ENCODE data around the gene GSTP1.
"Not testable (repeated sequence)": the region's sequence is repeated elsewhere in the genome, so short reads cannot be mapped to it uniquely, and the experiment has no call there.

Gene GSTP1

DNA sequence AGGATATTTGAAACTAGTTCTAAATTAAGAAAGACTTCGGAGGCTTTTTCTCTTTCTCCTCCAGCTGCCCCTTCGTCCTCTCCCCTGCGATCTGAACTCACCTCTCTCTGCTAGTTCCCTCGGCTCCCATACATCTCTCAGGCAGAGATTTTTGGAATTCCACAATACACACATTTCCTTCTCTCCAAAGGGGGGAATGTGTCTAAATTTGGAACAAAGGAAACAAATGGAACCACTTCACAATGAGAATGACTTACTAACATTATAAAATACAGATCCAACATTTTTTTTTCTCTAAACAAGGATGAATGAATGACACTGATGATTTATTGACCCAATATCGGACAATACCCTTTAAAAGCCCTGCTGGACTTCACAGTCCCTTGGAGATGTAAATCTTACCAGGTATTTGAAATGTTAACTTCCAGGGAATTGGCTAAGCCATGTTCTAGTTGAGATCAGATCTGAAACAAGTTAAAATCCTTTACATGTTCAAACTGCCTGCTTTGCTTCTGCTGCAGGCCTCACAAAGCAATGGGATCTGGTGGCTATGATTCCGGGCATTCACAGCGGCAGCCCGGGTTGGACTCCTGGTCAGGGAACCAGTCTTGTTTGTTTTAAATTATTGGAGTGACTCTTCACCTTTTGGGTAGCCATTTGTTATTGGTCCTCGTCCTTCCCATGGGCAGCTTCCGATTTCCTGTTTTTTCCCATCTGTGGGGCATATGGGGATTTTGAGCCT, 20.5 kb upstream of the GSTP1 start:
- FAIRE-seq (no peak), DNase-seq (ENCODE audit: low spot score) (peak; percentile 22)

DNA sequence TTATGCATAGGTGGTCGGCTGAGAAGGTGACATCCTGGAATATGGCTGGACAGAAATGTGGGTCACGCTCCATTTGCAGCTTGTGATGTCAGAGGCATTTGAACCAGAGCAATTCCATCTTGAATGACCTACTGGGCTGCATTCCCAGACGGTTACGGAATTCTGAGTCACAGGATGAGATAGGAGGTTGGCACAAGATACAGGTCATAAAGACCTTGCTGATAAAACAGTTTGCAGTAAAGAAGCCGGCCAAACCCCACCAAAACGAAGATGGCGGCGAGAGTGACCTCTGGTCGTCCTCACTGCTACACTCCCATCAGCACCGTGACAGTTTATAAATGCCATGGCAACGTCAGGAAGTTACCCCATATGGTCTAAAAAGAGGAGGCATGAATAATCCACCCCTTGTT, 19.9 kb upstream of the GSTP1 start:
- DNase-seq (ENCODE audit: low spot score) (peak; percentile 96), FAIRE-seq (peak; percentile 87)

DNA sequence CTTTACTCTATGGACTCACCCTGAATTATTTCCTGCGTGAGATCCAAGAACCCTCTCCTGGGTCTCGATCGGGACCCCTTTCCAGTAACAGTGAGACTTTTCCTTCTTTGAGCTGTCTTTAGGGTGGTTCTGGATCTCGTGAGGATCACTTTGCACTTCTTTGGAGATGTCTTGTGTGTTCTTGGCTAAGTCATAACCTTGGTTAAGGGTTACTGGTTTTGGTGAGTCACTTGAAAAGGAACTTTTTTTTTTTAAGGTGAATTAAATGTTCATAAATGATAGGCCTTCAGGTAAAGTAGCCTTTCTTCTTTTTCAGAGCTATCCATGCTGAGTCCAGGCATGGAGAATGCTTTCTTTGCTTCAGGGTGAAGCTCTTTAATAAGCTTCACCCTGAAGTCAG, 19.4 kb upstream of the GSTP1 start:
- DNase-seq (ENCODE audit: low spot score) (peak; percentile 74), FAIRE-seq (peak; percentile 67)

DNA sequence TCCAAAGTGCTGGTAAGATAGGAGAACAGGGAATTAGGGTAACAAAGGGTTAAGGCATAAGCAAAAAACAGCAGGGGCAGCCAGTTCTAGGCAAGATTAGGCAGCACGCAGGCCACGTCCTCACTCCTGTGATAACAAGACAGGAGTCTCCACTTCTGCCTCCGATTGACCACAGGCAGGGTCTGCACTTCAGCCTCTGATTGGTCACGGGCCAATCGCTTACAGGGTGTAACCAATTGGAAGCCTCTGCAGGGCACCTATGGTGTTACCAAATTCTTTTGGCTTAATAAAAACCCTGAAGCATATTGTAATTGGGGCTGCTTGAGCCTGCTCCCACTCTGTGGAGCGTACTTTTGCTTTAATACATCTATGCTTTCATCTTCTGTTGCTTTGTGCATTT, 12.2 kb upstream of the GSTP1 start:
- DNase-seq (ENCODE audit: low spot score) (no peak), FAIRE-seq (no peak)

DNA sequence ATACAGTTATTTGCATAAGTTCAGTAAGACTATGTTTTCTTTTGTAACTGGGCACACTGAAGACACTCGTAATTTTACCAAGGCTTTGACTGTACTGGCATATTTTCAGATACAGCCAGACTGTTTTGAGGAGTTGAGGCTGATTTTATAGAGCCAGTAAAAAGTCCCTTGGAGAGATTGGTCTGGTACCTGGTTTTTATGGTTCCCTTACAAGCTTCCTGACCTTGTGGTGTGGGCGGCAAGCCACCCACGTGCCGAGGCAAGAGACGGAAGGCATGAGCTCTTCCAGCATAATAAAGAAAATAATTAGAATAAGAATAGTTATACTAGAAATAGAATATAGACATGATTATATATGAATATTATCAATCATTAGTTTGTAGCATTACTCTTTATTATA, 11.3 kb upstream of the GSTP1 start:
- DNase-seq (ENCODE audit: low spot score) (no peak), FAIRE-seq (no peak)

DNA sequence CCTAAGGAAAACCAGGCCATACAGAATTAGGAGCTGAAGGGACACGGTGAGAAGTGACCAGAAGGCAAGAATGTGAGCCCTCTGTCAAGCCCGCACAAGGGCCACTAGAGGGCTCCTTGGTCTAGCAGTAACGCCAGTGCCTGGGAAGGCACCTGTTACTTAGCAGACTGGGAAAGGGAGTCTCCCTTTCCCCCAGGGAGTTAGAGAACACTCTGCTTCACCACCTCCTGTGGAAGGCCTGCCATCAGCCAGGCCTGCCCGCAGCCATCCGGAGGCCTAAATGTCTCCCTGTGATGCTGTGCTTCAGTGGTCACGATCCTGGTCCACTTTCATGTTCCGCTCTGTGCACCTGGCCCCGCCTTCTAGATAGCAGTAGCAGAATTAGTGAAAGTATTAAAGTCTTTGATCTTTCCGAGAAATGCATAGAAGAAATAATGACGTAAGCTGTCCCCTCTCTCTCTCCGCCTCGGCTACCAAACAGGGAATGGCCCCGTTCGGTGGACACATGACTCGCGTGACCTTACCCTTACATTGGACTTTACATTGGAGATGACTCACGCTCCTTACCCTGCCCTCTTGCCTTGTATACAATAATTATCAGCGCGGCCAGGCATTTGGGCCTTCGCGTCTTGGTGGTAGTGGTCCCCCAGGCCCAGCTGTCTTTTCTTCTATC, 10.7 kb upstream of the GSTP1 start:
- DNase-seq (ENCODE audit: low spot score) (peak; percentile 14), FAIRE-seq (no peak)

DNA sequence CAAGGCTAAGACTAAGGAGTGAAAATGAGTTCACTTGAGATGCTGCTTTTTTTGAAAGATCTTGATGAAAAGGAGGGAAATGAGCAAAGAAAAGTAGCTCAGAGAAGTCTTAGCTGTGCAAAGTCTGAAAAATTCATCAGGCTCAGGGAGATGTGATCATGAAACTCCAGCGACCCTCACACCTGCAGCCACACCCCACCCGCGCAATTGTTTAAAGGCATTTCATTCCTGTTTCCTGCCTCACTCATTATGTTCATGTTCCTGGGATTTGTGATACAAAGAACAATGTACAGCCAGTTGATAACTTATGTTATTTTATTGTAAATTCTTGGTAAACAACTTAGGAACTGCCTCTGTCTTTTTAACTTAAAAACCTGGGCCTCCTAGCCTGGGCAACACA, 8.7 kb upstream of the GSTP1 start:
- DNase-seq (ENCODE audit: low spot score) (no peak), FAIRE-seq (no peak)

DNA sequence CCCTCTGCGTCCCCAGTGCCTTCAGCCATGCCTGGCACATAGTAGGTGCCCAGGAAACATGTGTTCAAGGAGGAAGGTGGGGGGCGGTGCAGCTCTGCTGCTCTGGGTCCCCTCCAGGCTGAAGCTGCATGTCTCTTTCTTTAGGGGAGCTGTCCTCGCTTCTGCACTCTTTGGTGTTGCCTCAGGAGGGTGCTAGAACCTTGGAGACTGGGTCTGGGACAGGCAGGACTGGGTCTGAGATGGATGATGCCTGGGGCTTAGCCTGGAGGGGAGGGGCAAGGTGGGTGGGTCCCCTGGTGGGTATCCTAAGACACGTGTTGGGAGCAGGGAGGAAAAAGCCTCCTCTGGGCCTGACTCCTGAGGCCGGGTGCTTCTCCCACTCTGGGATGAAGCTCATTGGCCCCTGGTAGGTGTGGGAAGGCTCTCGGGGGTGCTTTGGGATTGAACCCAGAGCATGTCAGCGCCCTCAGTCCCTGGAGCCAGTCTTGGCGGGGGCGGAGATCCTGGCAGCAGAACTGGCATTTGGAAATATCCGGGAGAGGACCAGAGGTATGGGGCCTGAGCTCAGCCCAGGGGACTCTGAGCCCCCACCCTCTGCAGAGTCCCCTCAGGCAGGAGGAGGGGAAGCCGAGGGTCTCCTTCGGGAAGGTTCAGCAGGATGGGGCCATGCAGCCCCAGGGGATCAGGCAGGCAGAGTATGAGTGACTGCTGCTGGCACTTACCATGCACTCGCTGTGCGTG, 6.7 kb upstream of the GSTP1 start:
- no peak for FAIRE-seq
- no peak for DNase-seq (ENCODE audit: low spot score)

DNA sequence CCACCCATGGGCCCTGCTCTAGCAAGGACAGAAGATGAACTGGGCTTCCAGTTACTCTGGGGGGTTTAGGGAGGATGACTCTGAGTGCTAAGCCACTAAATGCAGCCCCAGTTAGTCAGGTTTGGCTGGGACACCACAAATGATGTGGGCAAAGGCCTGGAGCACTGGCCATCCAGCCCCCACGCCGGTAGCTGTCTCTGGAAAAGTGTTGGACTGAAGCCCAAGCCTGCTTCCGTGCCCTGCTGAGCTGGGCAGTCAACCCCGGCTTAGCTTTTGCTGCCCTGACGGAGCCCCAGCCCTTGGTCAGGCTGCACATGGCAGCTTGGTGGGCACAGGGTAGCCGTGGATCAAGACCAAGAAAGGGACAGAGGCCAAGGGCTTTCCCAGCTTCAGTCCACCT, 5.7 kb upstream of the GSTP1 start:
- FAIRE-seq (no peak), DNase-seq (ENCODE audit: low spot score) (no peak)

DNA sequence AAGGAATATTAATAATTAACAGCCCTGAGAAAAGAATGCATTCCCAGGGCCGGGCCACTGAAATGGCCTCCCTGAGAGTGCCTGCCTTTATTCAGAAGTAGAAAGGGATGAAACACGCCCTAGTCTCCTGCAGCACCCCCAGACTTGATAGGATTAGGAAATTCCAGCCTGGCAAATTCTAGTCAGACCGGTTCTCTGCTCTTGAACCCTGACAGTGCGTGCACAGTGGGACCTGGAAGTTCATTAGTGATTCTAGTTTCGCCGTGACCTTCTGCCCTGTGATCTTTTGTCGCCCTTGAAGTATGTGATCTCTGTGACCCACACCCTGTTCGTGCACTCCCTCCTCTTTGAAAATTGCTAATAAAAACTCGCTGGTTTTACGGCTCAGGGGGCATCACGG, 2.1 kb upstream of the GSTP1 start:
- DNase-seq (ENCODE audit: low spot score): peak; percentile 6
- no peak for FAIRE-seq

DNA sequence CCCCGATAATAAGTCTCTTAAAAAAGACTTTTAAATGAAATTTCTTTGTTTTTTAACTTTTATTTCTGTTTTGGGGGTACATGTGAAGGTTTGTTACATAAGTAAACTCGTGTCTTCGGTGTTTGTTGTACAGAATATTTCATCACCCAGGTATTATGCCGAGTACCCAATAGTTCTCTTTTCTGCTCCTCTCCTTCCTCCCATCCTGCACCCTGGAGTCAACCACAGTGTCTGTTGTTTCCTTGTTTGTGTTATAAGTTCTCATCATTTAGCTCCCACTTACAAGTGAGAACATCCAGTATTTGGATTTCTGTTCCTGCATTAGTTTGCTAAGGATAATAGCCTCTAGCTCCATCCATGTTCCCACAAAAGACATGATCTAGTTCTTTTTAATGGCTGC, 1.6 kb upstream of the GSTP1 start:
- DNase-seq (ENCODE audit: low spot score) (no peak), FAIRE-seq (no peak)

DNA sequence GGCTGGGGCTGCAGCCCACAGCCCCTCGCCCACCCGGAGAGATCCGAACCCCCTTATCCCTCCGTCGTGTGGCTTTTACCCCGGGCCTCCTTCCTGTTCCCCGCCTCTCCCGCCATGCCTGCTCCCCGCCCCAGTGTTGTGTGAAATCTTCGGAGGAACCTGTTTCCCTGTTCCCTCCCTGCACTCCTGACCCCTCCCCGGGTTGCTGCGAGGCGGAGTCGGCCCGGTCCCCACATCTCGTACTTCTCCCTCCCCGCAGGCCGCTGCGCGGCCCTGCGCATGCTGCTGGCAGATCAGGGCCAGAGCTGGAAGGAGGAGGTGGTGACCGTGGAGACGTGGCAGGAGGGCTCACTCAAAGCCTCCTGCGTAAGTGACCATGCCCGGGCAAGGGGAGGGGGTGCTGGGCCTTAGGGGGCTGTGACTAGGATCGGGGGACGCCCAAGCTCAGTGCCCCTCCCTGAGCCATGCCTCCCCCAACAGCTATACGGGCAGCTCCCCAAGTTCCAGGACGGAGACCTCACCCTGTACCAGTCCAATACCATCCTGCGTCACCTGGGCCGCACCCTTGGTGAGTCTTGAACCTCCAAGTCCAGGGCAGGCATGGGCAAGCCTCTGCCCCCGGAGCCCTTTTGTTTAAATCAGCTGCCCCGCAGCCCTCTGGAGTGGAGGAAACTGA, 731 bp downstream of the GSTP1 start:
- DNase-seq (ENCODE audit: low spot score) (no peak), FAIRE-seq (no peak)

DNA sequence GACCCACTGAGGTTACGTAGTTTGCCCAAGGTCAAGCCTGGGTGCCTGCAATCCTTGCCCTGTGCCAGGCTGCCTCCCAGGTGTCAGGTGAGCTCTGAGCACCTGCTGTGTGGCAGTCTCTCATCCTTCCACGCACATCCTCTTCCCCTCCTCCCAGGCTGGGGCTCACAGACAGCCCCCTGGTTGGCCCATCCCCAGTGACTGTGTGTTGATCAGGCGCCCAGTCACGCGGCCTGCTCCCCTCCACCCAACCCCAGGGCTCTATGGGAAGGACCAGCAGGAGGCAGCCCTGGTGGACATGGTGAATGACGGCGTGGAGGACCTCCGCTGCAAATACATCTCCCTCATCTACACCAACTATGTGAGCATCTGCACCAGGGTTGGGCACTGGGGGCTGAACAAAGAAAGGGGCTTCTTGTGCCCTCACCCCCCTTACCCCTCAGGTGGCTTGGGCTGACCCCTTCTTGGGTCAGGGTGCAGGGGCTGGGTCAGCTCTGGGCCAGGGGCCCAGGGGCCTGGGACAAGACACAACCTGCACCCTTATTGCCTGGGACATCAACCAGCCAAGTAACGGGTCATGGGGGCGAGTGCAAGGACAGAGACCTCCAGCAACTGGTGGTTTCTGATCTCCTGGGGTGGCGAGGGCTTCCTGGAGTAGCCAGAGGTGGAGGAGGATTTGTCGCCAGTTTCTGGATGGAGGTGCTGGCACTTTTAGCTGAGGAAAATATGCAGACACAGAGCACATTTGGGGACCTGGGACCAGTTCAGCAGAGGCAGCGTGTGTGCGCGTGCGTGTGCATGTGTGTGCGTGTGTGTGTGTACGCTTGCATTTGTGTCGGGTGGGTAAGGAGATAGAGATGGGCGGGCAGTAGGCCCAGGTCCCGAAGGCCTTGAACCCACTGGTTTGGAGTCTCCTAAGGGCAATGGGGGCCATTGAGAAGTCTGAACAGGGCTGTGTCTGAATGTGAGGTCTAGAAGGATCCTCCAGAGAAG, 1.6 kb downstream of the GSTP1 start:
- DNase-seq (ENCODE audit: low spot score): no peak
- no peak for FAIRE-seq

DNA sequence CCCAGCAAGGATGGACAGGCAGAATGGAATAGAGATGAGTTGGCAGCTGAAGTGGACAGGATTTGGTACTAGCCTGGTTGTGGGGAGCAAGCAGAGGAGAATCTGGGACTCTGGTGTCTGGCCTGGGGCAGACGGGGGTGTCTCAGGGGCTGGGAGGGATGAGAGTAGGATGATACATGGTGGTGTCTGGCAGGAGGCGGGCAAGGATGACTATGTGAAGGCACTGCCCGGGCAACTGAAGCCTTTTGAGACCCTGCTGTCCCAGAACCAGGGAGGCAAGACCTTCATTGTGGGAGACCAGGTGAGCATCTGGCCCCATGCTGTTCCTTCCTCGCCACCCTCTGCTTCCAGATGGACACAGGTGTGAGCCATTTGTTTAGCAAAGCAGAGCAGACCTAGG, 2.3 kb downstream of the GSTP1 start:
- DNase-seq (ENCODE audit: low spot score) (no peak), FAIRE-seq (no peak)

DNA sequence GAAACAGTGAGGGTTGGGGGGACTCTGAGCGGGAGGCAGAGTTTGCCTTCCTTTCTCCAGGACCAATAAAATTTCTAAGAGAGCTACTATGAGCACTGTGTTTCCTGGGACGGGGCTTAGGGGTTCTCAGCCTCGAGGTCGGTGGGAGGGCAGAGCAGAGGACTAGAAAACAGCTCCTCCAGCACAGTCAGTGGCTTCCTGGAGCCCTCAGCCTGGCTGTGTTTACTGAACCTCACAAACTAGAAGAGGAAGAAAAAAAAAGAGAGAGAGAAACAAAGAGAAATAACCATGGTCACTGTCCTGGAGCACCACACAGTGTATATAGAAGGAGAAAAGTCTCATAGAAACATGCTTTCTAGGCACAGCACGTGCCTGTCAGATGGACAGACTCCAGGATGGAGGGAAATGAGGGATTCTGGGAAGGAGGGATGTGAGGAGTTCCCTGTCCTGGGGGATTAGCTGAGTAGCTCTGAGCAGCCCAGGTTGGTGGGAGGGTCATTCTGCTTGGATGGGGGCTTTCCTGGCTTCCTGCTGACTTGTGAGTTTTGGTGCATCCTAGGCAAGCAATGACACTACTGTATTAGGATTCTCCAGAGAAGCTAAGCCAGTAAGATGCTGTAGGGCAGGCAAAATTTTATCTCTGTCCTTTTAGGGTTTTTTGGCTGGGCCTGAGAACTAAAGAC, 3.1 kb downstream of the GSTP1 start:
- FAIRE-seq: no peak
- DNase-seq (ENCODE audit: low spot score): no peak

DNA sequence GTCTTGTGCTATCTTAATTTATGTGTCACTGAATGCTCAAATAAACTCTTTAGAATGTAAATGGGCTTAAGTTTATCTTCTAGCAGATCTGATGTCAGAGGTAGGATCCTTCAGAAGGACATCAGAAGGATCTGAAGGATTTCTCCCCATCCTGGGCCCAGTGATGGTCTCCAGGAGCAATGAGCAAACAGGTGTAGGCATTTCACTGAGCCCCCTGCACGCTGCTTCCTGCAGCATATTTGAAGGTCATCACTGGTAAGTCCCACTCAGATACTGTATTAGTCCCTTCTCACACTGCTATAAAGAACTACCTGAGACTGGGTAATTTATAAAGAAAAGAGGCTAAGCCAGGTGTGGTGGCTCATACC, 4.5 kb downstream of the GSTP1 start:
- no peak for FAIRE-seq
- no peak for DNase-seq (ENCODE audit: low spot score)

DNA sequence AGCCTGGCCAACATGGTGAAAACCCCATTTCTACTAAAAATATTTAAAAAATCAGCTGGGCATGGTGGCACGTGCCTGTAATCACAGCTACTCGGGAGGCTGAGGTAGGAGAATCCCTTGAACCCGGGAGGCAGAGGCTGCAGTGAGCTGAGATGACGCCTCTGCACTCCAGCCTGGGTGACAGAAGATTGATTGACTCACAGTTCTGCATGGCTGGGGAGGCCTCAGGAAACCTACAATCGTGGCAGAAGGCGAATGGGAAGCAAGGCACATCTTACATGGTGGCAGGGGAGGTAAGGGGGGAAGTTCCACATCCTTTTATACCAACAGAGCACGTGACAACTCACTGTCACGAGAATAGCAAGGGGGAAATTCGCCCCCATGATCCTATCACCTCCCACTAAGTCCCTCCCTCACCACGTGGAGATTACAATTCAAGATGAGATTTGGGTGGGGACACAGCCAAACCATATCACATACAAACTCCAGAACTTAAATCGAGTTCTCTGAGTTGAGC, 5.3 kb downstream of the GSTP1 start:
- not testable (repeated sequence) for DNase-seq (ENCODE audit: low spot score); FAIRE-seq

DNA sequence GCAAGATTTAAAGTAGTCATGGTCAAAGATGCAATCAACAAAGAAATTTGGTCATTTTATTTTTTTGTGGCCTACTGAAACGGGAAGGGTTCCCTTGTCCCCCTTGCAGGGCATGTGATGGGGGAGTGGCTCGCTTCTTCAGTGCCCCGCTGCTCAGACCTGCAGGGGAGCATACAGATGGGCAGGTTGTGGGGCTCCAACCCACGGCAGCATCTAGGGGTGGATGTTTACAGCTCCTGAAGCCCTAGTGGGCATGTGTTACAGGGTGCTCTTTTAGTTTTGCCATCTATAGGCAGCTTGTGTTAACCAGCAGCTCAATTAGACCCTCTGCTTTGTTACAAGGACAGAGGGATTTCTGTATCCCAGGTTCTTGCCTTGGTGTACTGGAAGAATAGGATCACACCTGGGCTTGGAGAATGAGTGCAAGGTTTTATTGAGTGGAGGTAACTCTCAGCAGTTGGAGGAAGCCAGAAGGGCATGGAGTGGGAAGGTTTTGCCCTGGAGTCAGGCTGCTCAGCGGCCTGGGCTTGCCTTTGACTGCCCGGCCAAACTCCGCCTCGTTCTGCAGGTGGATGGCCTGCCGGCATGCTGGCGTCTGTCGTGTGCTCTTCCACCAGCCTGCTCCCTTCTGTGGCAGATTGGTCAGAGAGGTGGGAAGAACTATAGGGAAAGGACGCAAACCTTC, 9.4 kb downstream of the GSTP1 start:
- no peak for FAIRE-seq
- no peak for DNase-seq (ENCODE audit: low spot score)

DNA sequence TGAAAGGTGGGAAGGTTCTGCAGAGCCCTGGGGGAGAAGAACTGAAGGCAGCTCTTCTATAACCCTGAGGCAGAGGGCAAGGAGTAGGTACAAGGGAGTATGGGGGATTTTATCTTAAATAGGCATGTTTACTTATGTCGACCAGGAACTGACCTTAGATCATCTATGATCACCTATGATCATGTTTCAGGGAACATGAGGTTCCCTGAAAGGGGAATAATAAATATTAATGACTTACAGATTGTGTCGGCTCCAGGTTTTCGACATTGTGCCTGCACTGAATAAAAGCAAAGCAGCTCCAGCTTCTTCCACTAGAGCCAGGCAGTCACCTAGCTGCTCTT, 9.9 kb downstream of the GSTP1 start:
- DNase-seq (ENCODE audit: low spot score): no peak
- no peak for FAIRE-seq

DNA sequence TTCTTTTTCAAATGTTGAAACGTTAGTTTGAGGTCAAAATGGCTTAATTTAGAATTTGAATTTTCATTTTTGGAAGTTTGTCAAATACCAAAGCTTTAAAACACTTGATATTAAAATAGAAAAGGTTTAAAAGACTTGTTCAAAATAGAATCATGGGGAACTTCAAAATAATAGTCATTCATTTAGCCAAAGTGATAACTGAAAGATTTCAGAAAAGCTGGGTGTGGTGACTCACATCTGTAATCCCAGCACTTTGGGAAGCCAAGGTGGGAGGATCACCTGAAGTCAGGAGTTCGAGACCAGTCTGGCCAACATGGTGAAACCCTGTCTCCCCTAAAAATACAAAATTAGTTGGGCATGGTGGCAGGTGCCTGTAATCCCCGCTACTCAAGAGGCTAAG, 10.9 kb downstream of the GSTP1 start:
- no peak for DNase-seq (ENCODE audit: low spot score)
- no peak for FAIRE-seq

All from RCC 7860 (cell line).